Neutrophil (primary cell): ENCODE data around the gene GLIS1.

Experiments
- H3K27ac ChIP-seq: fragments of 200-600 bp; sonication (generic); 2 replicates; pipeline ENCODE4 v1.5.1; 2016; ENCODE audit warnings: mild to moderate bottlenecking, moderate library complexity
- H3K27me3 ChIP-seq: fragments of 200-600 bp; sonication (generic); 2 replicates; pipeline ENCODE4 v1.6.0; 2016; ENCODE audit warnings: mild to moderate bottlenecking
- H3K36me3 ChIP-seq: fragments of 200-600 bp; sonication (generic); 2 replicates; pipeline ENCODE4 v1.5.1; 2017
- H3K4me1 ChIP-seq, 2 experiments: fragments of 200-600 bp in 1 of 2; sonication (generic) in 1 of 2; 1 replicate in 1 of 2; 2 replicates in 1 of 2; pipeline versions ENCODE4 v1.5.1 to v1.6.1; 2013 to 2016; ENCODE audit warnings: low read depth in 1 of 2, low read length in 1 of 2, mild to moderate bottlenecking in 1 of 2, moderate library complexity in 1 of 2; ENCODE audit not compliant: control insufficient read depth in 1 of 2, insufficient read depth in 1 of 2
- H3K4me3 ChIP-seq, 2 experiments: fragments of 200-600 bp in 1 of 2; sonication (generic) in 1 of 2; 1 replicate in 1 of 2; 2 replicates in 1 of 2; pipeline ENCODE4 v1.5.1; 2013 to 2016; ENCODE audit warnings: low read depth in 1 of 2, low read length in 1 of 2, mild to moderate bottlenecking in 1 of 2, moderate library complexity in 1 of 2
- H3K9me3 ChIP-seq: fragments of 200-600 bp; sonication (generic); 2 replicates; pipeline ENCODE4 v1.5.1; 2016
- CTCF ChIP-seq: fragments of 200-600 bp; sonication (generic); IDR thresholded peaks from 2 replicates; pipeline ENCODE4 v1.5.1; 2016; ENCODE audit warnings: antibody characterized with exemption

The GLIS1 gene

GRCh38 chr1:53633073-53633704, 105.8 kb downstream of the GLIS1 start:
- no peaks in the 10 kb centered on the region for H3K9me3 ChIP-seq
- no peak overlapping the region for H3K27ac ChIP-seq
- H3K27me3 ChIP-seq, result no peaks in the 10 kb centered on the region
- TF ChIP-seq CTCF, result no peak
- no peaks in the 10 kb centered on the region for H3K4me1 ChIP-seq
- no peak overlapping the region for H3K4me3 ChIP-seq
- no peaks in the 10 kb centered on the region for H3K36me3 ChIP-seq

GRCh38 chr1:53631622-53632310, 107.2 kb downstream of the GLIS1 start:
- Histone ChIP-seq H3K9me3 (no peaks in the 10 kb centered on the region), H3K4me1 (no peaks in the 10 kb centered on the region), H3K4me3 (no peak overlapping the region), H3K27me3 (no peaks in the 10 kb centered on the region), H3K36me3 (no peaks in the 10 kb centered on the region), H3K27ac (no peak overlapping the region)
- no peak for TF ChIP-seq CTCF

- H3K4me3 ChIP-seq, result no peak overlapping the region
- H3K27ac ChIP-seq, result no peak overlapping the region
- no peaks in the 10 kb centered on the region for H3K27me3 ChIP-seq
- TF ChIP-seq CTCF, result no peak
- no peaks in the 10 kb centered on the region for H3K36me3 ChIP-seq
- no peaks in the 10 kb centered on the region for H3K9me3 ChIP-seq
- no peaks in the 10 kb centered on the region for H3K4me1 ChIP-seq
Observed at GRCh38 chr1:53629101-53629691, 109.8 kb downstream of the GLIS1 start.

- H3K27me3 ChIP-seq, result no peaks in the 10 kb centered on the region
- no peak overlapping the region for H3K27ac ChIP-seq
- no peaks in the 10 kb centered on the region for H3K4me1 ChIP-seq
- no peak overlapping the region for H3K4me3 ChIP-seq
- H3K36me3 ChIP-seq, result no peaks in the 10 kb centered on the region
- H3K9me3 ChIP-seq, result no peaks in the 10 kb centered on the region
- no peak for TF ChIP-seq CTCF
Observed at GRCh38 chr1:53628286-53628955, 110.5 kb downstream of the GLIS1 start.

GRCh38 chr1:53627666-53628065, 111.3 kb downstream of the GLIS1 start:
- no peak overlapping the region for H3K27ac ChIP-seq
- no peaks in the 10 kb centered on the region for H3K36me3 ChIP-seq
- H3K4me3 ChIP-seq, result no peak overlapping the region
- H3K9me3 ChIP-seq, result no peaks in the 10 kb centered on the region
- no peaks in the 10 kb centered on the region for H3K4me1 ChIP-seq
- no peaks in the 10 kb centered on the region for H3K27me3 ChIP-seq
- TF ChIP-seq CTCF, result no peak
